H1 (cell line): ENCODE results near the gene CYB561D2. TPM values are rescaled to one million over a fixed set of nuclear protein-coding genes. Genes with fewer than 3 reads are reported as not detected.
A peak's percentile ranks its signal among the peaks of the same experiment; 100 is the strongest.

Experiments used
- CTCF ChIA-PET: fragments of 300-600 bp; sonication (Branson Sonifier 250); formaldehyde crosslinking; loops from one replicate; lab custom pipeline; 2021; ENCODE audit not compliant: partially characterized antibody; lab: Charles Lee
- POLR2A ChIA-PET: fragments of 300-600 bp; sonication (Branson Sonifier 250); formaldehyde crosslinking; loops from one replicate; lab custom pipeline; 2021; ENCODE audit warnings: inconsistent platforms; ENCODE audit not compliant: partially characterized antibody; lab: Charles Lee
- DNase-seq, 2 experiments: peaks; one replicate each; pipeline versions ENCODE4 v3.0.0 to v3.0.0-alpha.2; 2010 to 2022; ENCODE audit warnings: low spot score in 2 of 2, low read depth in 1 of 2, mixed read lengths in 1 of 2
- FAIRE-seq: peaks from 2 replicates; lab custom pipeline; 2011; peaks lifted over from hg19 to GRCh38; lab: Jason Lieb, UNC
- H2AFZ ChIP-seq: 2 replicates; pipeline ENCODE4 v1.8.1; 2012; ENCODE audit warnings: low read length, inconsistent platforms
- H2AK5ac ChIP-seq: 2 replicates; pipeline ENCODE4 v1.6.1; 2013; ENCODE audit warnings: low read depth, low read length
- H2BK120ac ChIP-seq: replicated peaks from 2 replicates; pipeline ENCODE3; 2013; ENCODE audit warnings: low read depth, low read length, inconsistent platforms
- H2BK12ac ChIP-seq: 2 replicates; pipeline ENCODE4 v1.6.1; 2013; ENCODE audit warnings: low read depth, low read length
- H2BK15ac ChIP-seq: 2 replicates; pipeline ENCODE4 v1.6.1; 2013; ENCODE audit warnings: low read length
- H2BK20ac ChIP-seq: 2 replicates; pipeline ENCODE4 v1.6.1; 2013; ENCODE audit warnings: low read length
- H2BK5ac ChIP-seq: 2 replicates; pipeline ENCODE4 v1.6.1; 2013; ENCODE audit warnings: low read depth, low read length
- H3K14ac ChIP-seq: 2 replicates; pipeline ENCODE4 v1.6.1; 2013; ENCODE audit warnings: inconsistent platforms; ENCODE audit not compliant: insufficient read length
- H3K18ac ChIP-seq: 2 replicates; pipeline ENCODE4 v1.6.1; 2013; ENCODE audit warnings: low read length; ENCODE audit errors: extremely low read depth
- H3K23ac ChIP-seq: 2 replicates; pipeline ENCODE4 v1.6.1; 2013; ENCODE audit warnings: inconsistent platforms; ENCODE audit not compliant: insufficient read length
- H3K23me2 ChIP-seq: 2 replicates; pipeline ENCODE4 v1.6.1; 2013; ENCODE audit warnings: low read depth, low read length
- H3K27ac ChIP-seq: 2 replicates; pipeline ENCODE4 v1.6.1; 2011; ENCODE audit warnings: low read depth, low read length, inconsistent platforms
- H3K27me3 ChIP-seq, 4 experiments: replicated peaks in 1 of 4; 1 replicate in 1 of 4; 2 replicates in 3 of 4; pipeline versions ENCODE4 v1.6.1 to v1.8.1; 2011 to 2013; ENCODE audit warnings: low read length in 3 of 4, mild to moderate bottlenecking in 3 of 4, inconsistent platforms in 2 of 4, mixed read lengths in 2 of 4, moderate library complexity in 1 of 4; ENCODE audit not compliant: control insufficient read depth in 3 of 4, insufficient read depth in 3 of 4; ENCODE audit errors: extremely low read depth in 1 of 4
- H3K36me3 ChIP-seq, 4 experiments: 2 replicates each; pipeline versions ENCODE4 v1.6.1 to v1.8.1; 2011 to 2013; ENCODE audit warnings: mild to moderate bottlenecking in 4 of 4, low read length in 3 of 4, moderate library complexity in 2 of 4, control low read depth in 1 of 4, inconsistent platforms in 1 of 4; ENCODE audit not compliant: insufficient read depth in 4 of 4, control insufficient read depth in 2 of 4
- H3K4ac ChIP-seq: replicated peaks from 2 replicates; pipeline ENCODE3; 2013; ENCODE audit warnings: low read length, low read depth, mixed read lengths, inconsistent platforms; ENCODE audit not compliant: insufficient read length
- H3K4me1 ChIP-seq, 4 experiments: replicated peaks in 1 of 4; 1 replicate in 1 of 4; 2 replicates in 3 of 4; pipeline versions ENCODE4 v1.6.1 to v1.8.1; 2011 to 2013; ENCODE audit warnings: low read length in 3 of 4, inconsistent platforms in 2 of 4, mixed read lengths in 1 of 4; ENCODE audit not compliant: insufficient read depth in 4 of 4, control insufficient read depth in 3 of 4
- H3K4me2 ChIP-seq, 2 experiments: 2 replicates each; pipeline versions ENCODE4 v1.6.1 to v1.8.1; 2011 to 2013; ENCODE audit warnings: low read depth in 2 of 2, low read length in 2 of 2, control low read depth in 1 of 2, inconsistent platforms in 1 of 2, mild to moderate bottlenecking in 1 of 2; ENCODE audit not compliant: insufficient read depth in 1 of 2
- H3K4me3 ChIP-seq, 4 experiments: fragments of 200-600, 300-600 bp in 1 of 4; sonication (generic), shearing (Covaris generic), sonication (Bioruptor Twin) in 1 of 4; 2 replicates each; pipeline versions ENCODE4 v1.5.1 to v1.8.1; 2011 to 2016; ENCODE audit warnings: low read length in 4 of 4, low read depth in 3 of 4, control low read depth in 2 of 4, inconsistent platforms in 2 of 4, mild to moderate bottlenecking in 2 of 4, mixed read lengths in 1 of 4, moderate library complexity in 1 of 4; ENCODE audit not compliant: insufficient read depth in 2 of 4; ENCODE audit errors: extremely low read depth in 1 of 4
- H3K56ac ChIP-seq: replicated peaks from 2 replicates; pipeline ENCODE3; 2013; ENCODE audit warnings: low read depth, mild to moderate bottlenecking, mixed read lengths, low read length, inconsistent platforms; ENCODE audit not compliant: insufficient read length
- H3K79me1 ChIP-seq: 2 replicates; pipeline ENCODE4 v1.6.1; 2013; ENCODE audit warnings: low read depth, low read length, control low read depth
- H3K79me2 ChIP-seq, 2 experiments: 2 replicates each; pipeline versions ENCODE4 v1.6.1 to v1.8.1; 2012 to 2013; ENCODE audit warnings: low read length in 2 of 2, mild to moderate bottlenecking in 2 of 2, inconsistent platforms in 1 of 2; ENCODE audit not compliant: insufficient read depth in 2 of 2, control insufficient read depth in 1 of 2
- H3K9ac ChIP-seq, 4 experiments: replicated peaks in 1 of 4; 1 replicate in 1 of 4; 2 replicates in 3 of 4; pipeline versions ENCODE4 v1.6.1 to v1.8.1; 2011 to 2013; ENCODE audit warnings: low read depth in 3 of 4, low read length in 3 of 4, control low read depth in 2 of 4, mild to moderate bottlenecking in 2 of 4, moderate library complexity in 2 of 4, inconsistent platforms in 1 of 4; ENCODE audit errors: extremely low read depth in 1 of 4
- H3K9me3 ChIP-seq, 2 experiments: 2 replicates each; pipeline versions ENCODE4 v1.6.1 to v1.8.1; 2012 to 2013; ENCODE audit warnings: mild to moderate bottlenecking in 2 of 2, moderate library complexity in 2 of 2, control low read depth in 1 of 2, inconsistent platforms in 1 of 2, low read depth in 1 of 2, low read length in 1 of 2, mixed read lengths in 1 of 2; ENCODE audit not compliant: insufficient read depth in 2 of 2
- H4K20me1 ChIP-seq, 2 experiments: replicated peaks in 1 of 2; 2 replicates each; pipeline versions ENCODE3 to v1.8.1; 2011 to 2013; ENCODE audit warnings: inconsistent platforms in 2 of 2, low read length in 2 of 2, mild to moderate bottlenecking in 1 of 2; ENCODE audit not compliant: insufficient read depth in 2 of 2, control insufficient read depth in 1 of 2
- H4K5ac ChIP-seq: 2 replicates; pipeline ENCODE4 v1.6.1; 2013; ENCODE audit warnings: low read length, low read depth, mixed read lengths, inconsistent platforms; ENCODE audit not compliant: insufficient read length
- H4K8ac ChIP-seq: 2 replicates; pipeline ENCODE4 v1.8.0; 2013; ENCODE audit warnings: mild to moderate bottlenecking, moderate library complexity, low read length, inconsistent platforms; ENCODE audit not compliant: insufficient read depth; ENCODE audit errors: extremely low read depth
- H4K91ac ChIP-seq: replicated peaks from 2 replicates; pipeline ENCODE3; 2013; ENCODE audit warnings: low read length, mixed read lengths, inconsistent platforms; ENCODE audit not compliant: insufficient read length
- BACH1 ChIP-seq: IDR thresholded peaks from 2 replicates; pipeline ENCODE4 v1.6.1; 2012; ENCODE audit warnings: low read length, improper control_type of control experiment
- E2F6 ChIP-seq: IDR thresholded peaks from 2 replicates; pipeline ENCODE4 v1.6.1; 2012; ENCODE audit warnings: inconsistent platforms
- SP4 ChIP-seq: IDR thresholded peaks from 2 replicates; pipeline ENCODE4 v1.6.1; 2012; ENCODE audit warnings: low read length, inconsistent platforms
- WGBS, 2 experiments: shearing (Covaris generic) in 1 of 2; methylation state at CpG; one replicate each; pipeline versions ENCODE4 v1.1.6 to v1.1.7; 2013 to 2015; ENCODE audit warnings: low lambda C conversion rate in 2 of 2, mixed read lengths in 2 of 2, inconsistent platforms in 1 of 2, low coverage in 1 of 2, missing lambda C conversion rate in 1 of 2; ENCODE audit not compliant: insufficient replicate concordance in 2 of 2, insufficient coverage in 1 of 2, insufficient read length in 1 of 2; ENCODE audit errors: extremely low coverage in 1 of 2, missing lambda C conversion rate in 1 of 2; 5-methylcytosine and 5-hydroxymethylcytosine counted together
- polyA plus RNA-seq, 7 experiments: library from polyadenylated mRNA; depleted of rRNA in 3 of 7; stranded (reverse) in 5 of 7; unstranded in 2 of 7; fragments of >200 nt in 5 of 7; fragments of 200-250 nt in 2 of 7; gene quantifications; 1 replicate in 5 of 7; 2 replicates in 1 of 7; 4 replicates in 1 of 7; pipeline versions ENCODE4 v1.2.1 to v1.2.3, GENCODE V29; 2011 to 2013; ENCODE audit warnings: missing spikeins in 2 of 7, mixed read lengths in 2 of 7
- total RNA-seq: library from RNA; stranded (reverse); fragmentation: NEBNext Ultra II Directional; extraction: Animal tissue kit (Norgen Biotek cat#: 25700); gene quantifications from 2 replicates; pipeline ENCODE4 v1.2.1, GENCODE V29; 2021

CYB561D2 gene
- total and polyA plus RNA-seq, 2 of the 8 experiments (the other 6 are each of a cell fraction or from before 2014, with no cell fraction given) = 9.8 to 34.0 TPM

GRCh38 chr3:50340147-50340447, 10.6 kb upstream of the CYB561D2 start:
- no peak overlapping the region for H3K4ac ChIP-seq
- H2BK20ac ChIP-seq = no peak overlapping the region
- peaks cover 0 to 21% (median 15%) of the 10 kb centered on the region in 4 experiments; a peak in 5 of 7 replicates for H3K4me1 ChIP-seq
- no peaks in the 10 kb centered on the region for H3K36me3 ChIP-seq
- FAIRE-seq (no peak), DNase-seq (no peak)
- H2BK120ac ChIP-seq = no peak overlapping the region
- no peak overlapping the region for H3K56ac ChIP-seq
- no peak overlapping the region for H3K9ac ChIP-seq
- no peak overlapping the region for H2BK5ac ChIP-seq
- peaks cover 0 to 9% of the 10 kb centered on the region in 2 experiments for H4K20me1 ChIP-seq
- TF ChIP-seq BACH1 (no peak), E2F6 (no peak), SP4 (no peak)
- peak overlapping the region; percentile 75; the same call in 1 of the 2 replicates for H3K18ac ChIP-seq
- no peak overlapping the region for H2AFZ ChIP-seq
- H3K79me1 ChIP-seq = peaks cover 3% of the 10 kb centered on the region; the same call in 1 of the 2 replicates
- no peak overlapping the region for H4K91ac ChIP-seq
- H4K5ac ChIP-seq = no peak overlapping the region
- H3K9me3 ChIP-seq = no peaks in the 10 kb centered on the region
- H3K23ac ChIP-seq = no peak overlapping the region
- no peak overlapping the region for H3K27ac ChIP-seq
- no peak overlapping the region for H2AK5ac ChIP-seq
- 30% methylated on average over 9 of the region's 9 CpGs; no CpG with 5 or more reads in 1 of the 2 experiments for WGBS, 2 experiments
- peak overlapping the region; percentile 57; the same call in 1 of the 2 replicates for H4K8ac ChIP-seq
- peak overlapping the region; percentile 65 to 87 for H3K4me2 ChIP-seq
- no peak overlapping the region for H2BK15ac ChIP-seq
- H3K4me3 ChIP-seq = peak overlapping the region; percentile 33 to 63 (median 46)
- peak overlapping the region; percentile 46; the same call in 1 of the 2 replicates for H2BK12ac ChIP-seq
- peaks cover 23 to 62% (median 48%) of the 10 kb centered on the region in 4 experiments for H3K27me3 ChIP-seq
- H3K14ac ChIP-seq = no peak overlapping the region
- peaks cover 0 to 17% of the 10 kb centered on the region in 2 experiments; a peak in 2 of 4 replicates for H3K79me2 ChIP-seq
- POLR2A ChIA-PET = interaction anchor here (0.5 to 3.3 kb wide), 6 partner anchors 10 to 33 kb away, joined by 3 to 17 read pairs (median 4); partner anchors contain the start of genes CYB561D2, HYAL2, NPRL2 and TUSC2
- peaks cover 18% of the 10 kb centered on the region for H3K23me2 ChIP-seq
- CTCF ChIA-PET = interaction anchor here (0.9 to 1.2 kb wide), 3 partner anchors 17 to 273 kb away, joined by 3 to 4 read pairs (median 3); no protein-coding TSS in a partner anchor
